Measurements from ENCODE around the gene KLHL3. TPM values are rescaled to one million over a fixed set of nuclear protein-coding genes. Genes with fewer than 3 reads are reported as not detected.
A peak's percentile ranks its signal among the peaks of the same experiment; 100 is the strongest.

The KLHL3 gene
- polyA plus RNA-seq, 1 experiment, result 2.2 TPM

DNA sequence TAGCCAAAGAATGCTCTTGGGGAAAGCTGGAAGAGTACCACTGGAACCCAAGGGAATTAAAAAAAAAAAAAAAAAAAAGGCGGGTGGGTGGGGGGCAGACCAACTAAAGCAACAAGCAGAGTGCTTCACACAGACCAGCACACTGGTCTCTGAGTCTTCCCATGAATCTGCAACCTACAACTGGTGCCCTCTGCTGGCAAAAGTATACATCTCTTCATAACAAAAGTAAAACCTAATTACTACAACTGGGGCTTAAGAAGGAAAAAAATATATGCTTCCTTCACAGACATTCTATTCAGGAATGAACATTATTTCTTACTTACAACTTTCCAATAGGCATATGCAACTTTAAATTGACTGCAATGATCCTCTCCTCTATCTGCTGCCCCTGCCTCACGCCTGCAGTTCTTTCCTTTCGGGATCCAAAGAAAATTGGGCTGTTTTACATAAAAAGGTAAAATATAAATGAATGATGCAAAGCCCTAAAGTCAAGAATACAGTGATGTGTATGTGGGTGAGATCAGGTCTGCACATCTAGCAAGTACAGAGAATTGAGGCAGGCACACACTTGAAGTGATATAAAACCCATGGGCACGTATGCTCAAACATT is 7.2 kb upstream of the KLHL3 start:
- no peak for DNase-seq (ENCODE audit: low read depth, low spot score)
- POLR2A ChIA-PET, result no interaction called here
- TF ChIP-seq, protein P1, sequence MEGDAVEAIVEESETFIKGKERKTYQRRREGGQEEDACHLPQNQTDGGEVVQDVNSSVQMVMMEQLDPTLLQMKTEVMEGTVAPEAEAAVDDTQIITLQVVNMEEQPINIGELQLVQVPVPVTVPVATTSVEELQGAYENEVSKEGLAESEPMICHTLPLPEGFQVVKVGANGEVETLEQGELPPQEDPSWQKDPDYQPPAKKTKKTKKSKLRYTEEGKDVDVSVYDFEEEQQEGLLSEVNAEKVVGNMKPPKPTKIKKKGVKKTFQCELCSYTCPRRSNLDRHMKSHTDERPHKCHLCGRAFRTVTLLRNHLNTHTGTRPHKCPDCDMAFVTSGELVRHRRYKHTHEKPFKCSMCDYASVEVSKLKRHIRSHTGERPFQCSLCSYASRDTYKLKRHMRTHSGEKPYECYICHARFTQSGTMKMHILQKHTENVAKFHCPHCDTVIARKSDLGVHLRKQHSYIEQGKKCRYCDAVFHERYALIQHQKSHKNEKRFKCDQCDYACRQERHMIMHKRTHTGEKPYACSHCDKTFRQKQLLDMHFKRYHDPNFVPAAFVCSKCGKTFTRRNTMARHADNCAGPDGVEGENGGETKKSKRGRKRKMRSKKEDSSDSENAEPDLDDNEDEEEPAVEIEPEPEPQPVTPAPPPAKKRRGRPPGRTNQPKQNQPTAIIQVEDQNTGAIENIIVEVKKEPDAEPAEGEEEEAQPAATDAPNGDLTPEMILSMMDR (IDR thresholded peaks at IDR 0.05; ENCODE audit: low read depth, low read length), result peak; percentile 75

DNA sequence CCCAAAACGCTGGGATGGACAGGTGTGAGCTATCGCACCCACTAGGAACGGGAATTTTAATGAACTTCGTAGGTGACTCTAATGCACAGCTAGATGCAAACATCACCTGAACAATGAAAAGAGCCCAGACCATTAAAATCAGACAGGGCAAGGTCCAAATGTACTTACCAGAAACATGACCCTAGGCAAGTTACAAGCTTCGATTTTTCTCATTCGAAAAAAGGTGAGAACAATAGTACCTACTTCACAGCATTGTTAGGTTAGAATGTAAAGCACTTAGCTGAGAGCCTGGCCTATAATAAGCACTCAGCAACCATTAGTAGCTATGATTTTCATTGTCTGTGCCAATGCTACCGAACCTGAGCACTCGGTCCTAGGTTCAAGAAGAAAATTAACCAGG is 5.8 kb upstream of the KLHL3 start:
- CTCF ChIA-PET, result interaction anchor here (1.3 to 18.3 kb wide), 21 partner anchors 8 to 392 kb away, joined by 3 to 454 read pairs (median 7); partner anchors contain the start of gene HNRNPA0

More for the DNA sequence above, 7.2 kb upstream of the KLHL3 start:
- H3K9me3 ChIP-seq (ENCODE audit: control insufficient read depth, insufficient read depth, low read length), result peaks cover 4% of the 10 kb centered on the region
- no peaks in the 10 kb centered on the region for H3K27me3 ChIP-seq (ENCODE audit: control insufficient read depth, insufficient read depth, low read length)
- CTCF ChIA-PET, result interaction anchor here (0.6 to 18.3 kb wide), 48 partner anchors 8 to 487 kb away, joined by 3 to 454 read pairs (median 5); partner anchors contain the start of gene HNRNPA0
- H3K27ac ChIP-seq (ENCODE audit: low read depth, low read length), result no peak overlapping the region
- H3K4me3 ChIP-seq (ENCODE audit: low read depth, low read length), result no peak overlapping the region

DNA sequence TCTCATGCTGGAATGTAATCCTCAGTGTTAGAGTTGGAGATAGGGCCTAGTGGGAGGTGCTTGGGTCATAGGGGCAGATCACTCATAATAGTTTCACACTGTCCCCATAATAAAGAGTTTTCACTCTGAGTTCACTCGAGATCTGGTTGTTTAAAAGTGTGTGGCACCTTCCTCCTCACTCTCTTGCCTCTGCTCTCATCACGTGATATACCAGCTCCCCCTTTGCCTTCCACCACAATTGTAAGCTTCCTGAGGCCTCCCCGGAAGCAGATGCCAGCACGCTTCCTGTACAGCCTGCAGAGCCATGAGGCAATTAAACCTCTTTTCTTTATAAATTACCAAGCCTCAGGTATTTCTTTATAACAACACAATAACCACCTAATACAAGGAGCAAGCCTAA is 3.8 kb upstream of the KLHL3 start:
- Histone ChIP-seq H3K9me3 (ENCODE audit: control insufficient read depth, insufficient read depth, low read length) (peaks cover 4% of the 10 kb centered on the region), H3K27ac (ENCODE audit: low read depth, low read length) (no peak overlapping the region), H3K4me3 (ENCODE audit: low read depth, low read length) (no peak overlapping the region), H3K27me3 (ENCODE audit: control insufficient read depth, insufficient read depth, low read length) (no peaks in the 10 kb centered on the region)
- ChIA-PET POLR2A (no interaction called here), CTCF (interaction anchor here (0.7 to 18.3 kb wide), 5 partner anchors 11 to 110 kb away, joined by 3 to 454 read pairs (median 37); no protein-coding TSS in a partner anchor)
- no peak for DNase-seq (ENCODE audit: low read depth, low spot score)
- TF ChIP-seq, protein P1 (IDR thresholded peaks at IDR 0.05; ENCODE audit: low read depth, low read length), result no peak

More for the DNA sequence above, 5.8 kb upstream of the KLHL3 start:
- DNase-seq (ENCODE audit: low read depth, low spot score), result no peak
- POLR2A ChIA-PET, result interaction anchor here (1.6 kb wide), 1 partner anchor 81 kb away, joined by 4 read pairs; no protein-coding TSS in a partner anchor
- Histone ChIP-seq H3K9me3 (ENCODE audit: control insufficient read depth, insufficient read depth, low read length) (peaks cover 4% of the 10 kb centered on the region), H3K27me3 (ENCODE audit: control insufficient read depth, insufficient read depth, low read length) (no peaks in the 10 kb centered on the region), H3K4me3 (ENCODE audit: low read depth, low read length) (no peak overlapping the region), H3K27ac (ENCODE audit: low read depth, low read length) (no peak overlapping the region)
- TF ChIP-seq, protein P1 (IDR thresholded peaks at IDR 0.05; ENCODE audit: low read depth, low read length), result no peak

DNA sequence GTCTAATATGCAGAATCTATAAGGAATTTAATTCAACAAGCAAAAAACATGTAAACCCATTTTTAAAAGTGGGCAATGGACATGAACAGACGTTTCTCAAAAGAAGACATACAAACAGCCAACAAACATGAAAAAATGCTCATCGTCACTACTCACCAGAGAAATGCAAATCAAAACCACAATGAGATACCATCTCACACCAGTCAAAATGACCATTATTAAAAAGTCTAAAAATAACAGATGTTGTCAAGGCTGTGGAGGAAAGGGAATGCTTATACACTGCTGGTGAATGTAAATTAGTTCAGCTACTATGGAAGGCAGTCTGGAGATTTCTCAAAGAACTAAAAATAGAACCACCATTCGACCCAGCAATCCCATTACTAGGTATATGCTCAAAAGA is 3.1 kb upstream of the KLHL3 start:
- POLR2A ChIA-PET, result no interaction called here
- Histone ChIP-seq H3K4me3 (ENCODE audit: low read depth, low read length) (no peak overlapping the region), H3K27ac (ENCODE audit: low read depth, low read length) (no peak overlapping the region), H3K27me3 (ENCODE audit: control insufficient read depth, insufficient read depth, low read length) (no peaks in the 10 kb centered on the region), H3K9me3 (ENCODE audit: control insufficient read depth, insufficient read depth, low read length) (peaks cover 4% of the 10 kb centered on the region)
- no peak for DNase-seq (ENCODE audit: low read depth, low spot score)
- TF ChIP-seq, protein P1 (IDR thresholded peaks at IDR 0.05; ENCODE audit: low read depth, low read length), result no peak
- CTCF ChIA-PET, result interaction anchor here (1.5 to 18.3 kb wide), 3 partner anchors 15 to 109 kb away, joined by 3 to 454 read pairs (median 271); no protein-coding TSS in a partner anchor
